CD14-positive monocyte (primary cell): ENCODE measurements around the gene GLIPR1L2. TPM values are rescaled to one million over a fixed set of nuclear protein-coding genes. Genes with fewer than 3 reads are reported as not detected.

Source experiments
- DNase-seq, 3 donors: peaks; one replicate each; pipeline ENCODE4 v3.0.0-alpha.2; 2011 to 2022
- H2AFZ ChIP-seq: 2 replicates; pipeline ENCODE4 v1.6.0; 2012; ENCODE audit warnings: mild to moderate bottlenecking, low read depth, low read length, inconsistent platforms; ENCODE audit not compliant: insufficient read depth, poor library complexity, severe bottlenecking
- H3K27ac ChIP-seq, 2 donors: 1 replicate in 1 of 2; 2 replicates in 1 of 2; pipeline ENCODE4 v1.5.1; 2012 to 2013; ENCODE audit warnings: low read length in 2 of 2, control low read depth in 1 of 2, inconsistent platforms in 1 of 2, low read depth in 1 of 2, mild to moderate bottlenecking in 1 of 2
- H3K27me3 ChIP-seq, 2 donors: one replicate each; pipeline versions ENCODE4 v1.6.0 to v1.6.1; 2011 to 2013; ENCODE audit warnings: low read length in 2 of 2; ENCODE audit not compliant: control insufficient read depth in 2 of 2, insufficient read depth in 2 of 2
- H3K36me3 ChIP-seq, 2 donors: replicated peaks in 1 of 2; 1 replicate in 1 of 2; 2 replicates in 1 of 2; pipeline versions ENCODE4 v1.5.1 to v1.6.1; 2012 to 2013; ENCODE audit warnings: low read length in 2 of 2, control low read depth in 1 of 2, inconsistent platforms in 1 of 2, mild to moderate bottlenecking in 1 of 2; ENCODE audit not compliant: insufficient read depth in 2 of 2, control insufficient read depth in 1 of 2
- H3K4me1 ChIP-seq, 2 donors: 1 replicate in 1 of 2; 2 replicates in 1 of 2; pipeline versions ENCODE4 v1.5.1 to v1.6.1; 2012 to 2013; ENCODE audit warnings: low read length in 2 of 2, control low read depth in 1 of 2, inconsistent platforms in 1 of 2, mild to moderate bottlenecking in 1 of 2, moderate library complexity in 1 of 2; ENCODE audit not compliant: insufficient read depth in 2 of 2, control insufficient read depth in 1 of 2
- H3K4me2 ChIP-seq: replicated peaks from 2 replicates; pipeline ENCODE3; 2012; ENCODE audit warnings: low read length, moderate library complexity, mild to moderate bottlenecking; ENCODE audit not compliant: poor library complexity, severe bottlenecking; ENCODE audit errors: extremely low read depth
- H3K4me3 ChIP-seq, 3 experiments: fragments of 200-600 bp in 1 of 3; sonication (generic) in 1 of 3; replicated peaks in 1 of 3; 1 replicate in 2 of 3; 2 replicates in 1 of 3; pipeline ENCODE4 v1.5.1; 2011 to 2013; ENCODE audit warnings: low read length in 3 of 3, mild to moderate bottlenecking in 3 of 3, control low read depth in 2 of 3, low read depth in 2 of 3, inconsistent platforms in 1 of 3, moderate library complexity in 1 of 3
- H3K79me2 ChIP-seq: 2 replicates; pipeline ENCODE4 v1.6.0; 2012; ENCODE audit warnings: mild to moderate bottlenecking, control low read depth, inconsistent platforms, low read length, moderate library complexity; ENCODE audit not compliant: insufficient read depth
- H3K9ac ChIP-seq: 2 replicates; pipeline ENCODE4 v1.6.0; 2017; ENCODE audit warnings: low read length, mild to moderate bottlenecking; ENCODE audit not compliant: insufficient read depth, poor library complexity, severe bottlenecking
- H3K9me3 ChIP-seq, 2 donors: replicated peaks in 1 of 2; 1 replicate in 1 of 2; 2 replicates in 1 of 2; pipeline versions ENCODE4 v1.5.1 to v1.6.1; 2012 to 2013; ENCODE audit warnings: low read length in 2 of 2, control low read depth in 1 of 2; ENCODE audit not compliant: control insufficient read depth in 1 of 2, insufficient read depth in 1 of 2
- H4K20me1 ChIP-seq: 2 replicates; pipeline ENCODE4 v1.6.0; 2012; ENCODE audit warnings: mild to moderate bottlenecking, low read length, control low read depth, moderate library complexity; ENCODE audit not compliant: insufficient read depth
- H3K27ac Mint-ChIP-seq, 7 donors: one replicate each; pipeline ENCODE4 v1.8.0; 2020; ENCODE audit warnings: mild to moderate bottlenecking in 7 of 7, mixed read lengths in 7 of 7, moderate library complexity in 6 of 7, inconsistent platforms in 2 of 7
- H3K27me3 Mint-ChIP-seq, 3 donors: one replicate each; pipeline ENCODE4 v1.8.0; 2021 to 2022; ENCODE audit warnings: low read depth in 3 of 3, mild to moderate bottlenecking in 3 of 3, mixed read lengths in 3 of 3, moderate library complexity in 3 of 3, inconsistent platforms in 1 of 3
- H3K36me3 Mint-ChIP-seq, 2 donors: one replicate each; pipeline ENCODE4 v1.8.0; 2020; ENCODE audit warnings: mixed read lengths in 2 of 2, inconsistent platforms in 1 of 2, mild to moderate bottlenecking in 1 of 2
- H3K4me1 Mint-ChIP-seq: one replicate; pipeline ENCODE4 v1.8.0; 2020; ENCODE audit warnings: mild to moderate bottlenecking, mixed read lengths
- H3K4me3 Mint-ChIP-seq, 2 donors: one replicate each; pipeline ENCODE4 v1.8.0; 2020; ENCODE audit warnings: mild to moderate bottlenecking in 2 of 2, mixed read lengths in 2 of 2, moderate library complexity in 1 of 2
- H3K9me3 Mint-ChIP-seq, 7 donors: one replicate each; pipeline ENCODE4 v1.8.0; 2020 to 2022; ENCODE audit warnings: mixed read lengths in 7 of 7, mild to moderate bottlenecking in 6 of 7, moderate library complexity in 6 of 7, inconsistent platforms in 2 of 7
- CTCF ChIP-seq: fragments of 200-600 bp; IDR thresholded peaks from one replicate; pipeline ENCODE4 v1.8.0; 2022; ENCODE audit warnings: antibody characterized with exemption, mild to moderate bottlenecking
- WGBS: methylation state at CpG from one replicate; pipeline ENCODE4 v1.1.5; 2013; ENCODE audit warnings: missing lambda C conversion rate; ENCODE audit not compliant: insufficient coverage; 5-methylcytosine and 5-hydroxymethylcytosine counted together
- intact Hi-C, 2 donors: fragments of 100-400 bp; cut with micrococcal nuclease; formaldehyde crosslinking; loops; one replicate each; pipeline versions ENCODE4 v1.15.0 to v1.15.1; 2023
- polyA plus RNA-seq, 3 donors: library from polyadenylated mRNA; depleted of rRNA in 1 of 3; unstranded in 2 of 3; stranded (reverse) in 1 of 3; fragments of 300-500 nt in 2 of 3; fragments of >200 nt in 1 of 3; fragmentation: Illumina TruSeq in 2 of 3; gene quantifications; 1 replicate in 2 of 3; 2 replicates in 1 of 3; pipeline ENCODE4 v1.2.3, GENCODE V29; 2012 to 2021

The GLIPR1L2 gene
- polyA plus RNA-seq, 3 donors = 0.11 to 0.24 TPM; not detected in 1

GRCh38 chr12:75428767-75429166 is 37.9 kb downstream of the GLIPR1L2 start:
- Mint-ChIP-seq H3K27me3 (peaks cover 0 to 5% (median 0%) of the 10 kb centered on the region in 3 donors), H3K4me1 (no peaks in the 10 kb centered on the region), H3K9me3 (peaks cover 26 to 40% (median 32%) of the 10 kb centered on the region in 7 donors), H3K4me3 (no peak overlapping the region), H3K36me3 (peaks cover 0 to 6% of the 10 kb centered on the region in 2 donors), H3K27ac (no peak overlapping the region)
- Histone ChIP-seq H3K79me2 (no peaks in the 10 kb centered on the region), H3K4me1 (no peaks in the 10 kb centered on the region), H4K20me1 (no peaks in the 10 kb centered on the region), H3K4me3 (no peak overlapping the region), H3K36me3 (no peaks in the 10 kb centered on the region), H3K9ac (no peak overlapping the region), H3K4me2 (no peak overlapping the region), H3K9me3 (peaks cover 23 to 25% of the 10 kb centered on the region in 2 donors), H2AFZ (no peak overlapping the region), H3K27ac (no peak overlapping the region), H3K27me3 (no peaks in the 10 kb centered on the region)
- no peak for DNase-seq
- WGBS = 100% methylated on average over 1 of the region's 1 CpG
- intact Hi-C loops = no loop called here
- TF ChIP-seq CTCF = no peak

- peaks cover 14 to 29% (median 22%) of the 10 kb centered on the region in 7 donors for H3K9me3 Mint-ChIP-seq
- Histone ChIP-seq H3K4me3 (no peak overlapping the region), H3K27ac (no peak overlapping the region), H3K9ac (no peak overlapping the region), H3K4me2 (no peak overlapping the region), H3K9me3 (peaks cover 14 to 17% of the 10 kb centered on the region in 2 donors), H3K27me3 (no peaks in the 10 kb centered on the region), H3K4me1 (peaks cover 4% of the 10 kb centered on the region in 2 donors), H2AFZ (no peak overlapping the region), H3K79me2 (no peaks in the 10 kb centered on the region), H3K36me3 (no peaks in the 10 kb centered on the region), H4K20me1 (no peaks in the 10 kb centered on the region)
- H3K4me1 Mint-ChIP-seq = peaks cover 6% of the 10 kb centered on the region
- intact Hi-C loops = no loop called here
- DNase-seq = no peak
- peaks cover 0 to 6% of the 10 kb centered on the region in 2 donors for H3K36me3 Mint-ChIP-seq
- no peak for TF ChIP-seq CTCF
- WGBS = no CpG with 5 or more reads among the region's 1 CpG
- no peak overlapping the region for H3K4me3 Mint-ChIP-seq
- no peak overlapping the region for H3K27ac Mint-ChIP-seq
- peaks cover 0 to 3% (median 1%) of the 10 kb centered on the region in 3 donors for H3K27me3 Mint-ChIP-seq
Observed at GRCh38 chr12:75432924-75433323, 42.0 kb downstream of the GLIPR1L2 start.
